ENCODE results near the gene LAYN. TPM values are rescaled to one million over a fixed set of nuclear protein-coding genes. Genes with fewer than 3 reads are reported as not detected.

Gene LAYN
- total RNA-seq, 4 donors from 2014 or later, result 1.5 to 5.1 (median 3.8) TPM

DNA sequence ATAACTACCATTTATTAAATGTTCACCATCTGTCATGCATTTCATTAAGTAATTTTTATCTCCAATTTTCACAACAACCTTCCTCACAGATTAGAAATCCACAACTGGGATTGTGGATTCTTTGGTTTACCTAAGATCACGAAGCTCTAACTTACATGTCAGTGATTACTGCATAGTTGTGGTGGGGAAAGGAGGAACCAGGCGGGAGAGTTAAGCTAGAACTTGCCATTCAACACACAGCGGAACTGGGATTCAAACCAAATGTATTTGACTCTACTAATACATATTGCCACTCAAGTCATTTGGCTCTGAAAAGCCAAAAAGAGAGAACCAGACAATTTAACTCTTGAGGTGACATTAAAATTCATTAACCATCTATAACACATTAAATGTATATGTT, 10.4 kb upstream of the LAYN start:
- TF ChIP-seq, protein P1, sequence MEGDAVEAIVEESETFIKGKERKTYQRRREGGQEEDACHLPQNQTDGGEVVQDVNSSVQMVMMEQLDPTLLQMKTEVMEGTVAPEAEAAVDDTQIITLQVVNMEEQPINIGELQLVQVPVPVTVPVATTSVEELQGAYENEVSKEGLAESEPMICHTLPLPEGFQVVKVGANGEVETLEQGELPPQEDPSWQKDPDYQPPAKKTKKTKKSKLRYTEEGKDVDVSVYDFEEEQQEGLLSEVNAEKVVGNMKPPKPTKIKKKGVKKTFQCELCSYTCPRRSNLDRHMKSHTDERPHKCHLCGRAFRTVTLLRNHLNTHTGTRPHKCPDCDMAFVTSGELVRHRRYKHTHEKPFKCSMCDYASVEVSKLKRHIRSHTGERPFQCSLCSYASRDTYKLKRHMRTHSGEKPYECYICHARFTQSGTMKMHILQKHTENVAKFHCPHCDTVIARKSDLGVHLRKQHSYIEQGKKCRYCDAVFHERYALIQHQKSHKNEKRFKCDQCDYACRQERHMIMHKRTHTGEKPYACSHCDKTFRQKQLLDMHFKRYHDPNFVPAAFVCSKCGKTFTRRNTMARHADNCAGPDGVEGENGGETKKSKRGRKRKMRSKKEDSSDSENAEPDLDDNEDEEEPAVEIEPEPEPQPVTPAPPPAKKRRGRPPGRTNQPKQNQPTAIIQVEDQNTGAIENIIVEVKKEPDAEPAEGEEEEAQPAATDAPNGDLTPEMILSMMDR (IDR thresholded peaks at IDR 0.05; ENCODE audit: low read depth), result no peak

GRCh38 chr11:111531136-111531535, 9.4 kb upstream of the LAYN start:
- TF ChIP-seq, protein P1 (IDR thresholded peaks at IDR 0.05; ENCODE audit: low read depth), result no peak

- TF ChIP-seq, protein P1 (IDR thresholded peaks at IDR 0.05; ENCODE audit: low read depth), result no peak
Observed at GRCh38 chr11:111531687-111532364, 8.7 kb upstream of the LAYN start.

DNA sequence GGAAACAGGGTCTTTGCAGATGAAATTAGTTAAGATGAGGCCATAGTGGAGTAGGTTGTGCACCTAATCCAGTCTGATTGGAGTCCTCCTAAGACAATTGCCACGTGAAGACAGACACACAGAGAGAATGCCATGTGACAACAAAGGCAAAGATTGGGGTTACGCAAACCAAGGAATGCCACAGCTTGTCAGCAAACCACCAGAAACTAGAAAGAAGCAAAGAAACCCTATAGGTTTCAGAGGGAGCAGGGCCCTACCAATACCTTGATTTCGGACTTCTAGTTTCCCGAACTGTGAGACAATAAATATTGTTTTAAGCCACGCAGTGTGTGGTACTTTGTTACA, 8.2 kb upstream of the LAYN start:
- TF ChIP-seq, protein P1 (IDR thresholded peaks at IDR 0.05; ENCODE audit: low read depth), result no peak

DNA sequence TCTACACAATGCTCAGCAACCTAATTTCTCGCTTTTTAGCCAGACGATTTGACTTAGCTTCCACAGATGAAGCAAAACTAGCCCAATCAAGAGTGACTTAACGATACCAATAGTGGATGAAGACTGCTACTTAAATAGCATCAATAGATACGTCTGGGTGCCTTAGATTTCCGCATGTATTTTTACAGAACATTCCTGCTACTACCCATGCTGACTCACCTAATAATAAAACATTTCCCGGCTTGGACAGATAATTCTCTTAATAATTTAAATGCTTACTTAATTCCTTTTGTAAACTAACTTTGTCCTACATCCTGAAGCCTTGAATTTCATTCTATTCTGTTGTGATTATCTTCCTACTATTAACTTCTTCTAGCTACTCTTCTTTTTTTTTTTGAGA, 5.2 kb upstream of the LAYN start:
- TF ChIP-seq, protein P1 (IDR thresholded peaks at IDR 0.05; ENCODE audit: low read depth), result no peak

DNA sequence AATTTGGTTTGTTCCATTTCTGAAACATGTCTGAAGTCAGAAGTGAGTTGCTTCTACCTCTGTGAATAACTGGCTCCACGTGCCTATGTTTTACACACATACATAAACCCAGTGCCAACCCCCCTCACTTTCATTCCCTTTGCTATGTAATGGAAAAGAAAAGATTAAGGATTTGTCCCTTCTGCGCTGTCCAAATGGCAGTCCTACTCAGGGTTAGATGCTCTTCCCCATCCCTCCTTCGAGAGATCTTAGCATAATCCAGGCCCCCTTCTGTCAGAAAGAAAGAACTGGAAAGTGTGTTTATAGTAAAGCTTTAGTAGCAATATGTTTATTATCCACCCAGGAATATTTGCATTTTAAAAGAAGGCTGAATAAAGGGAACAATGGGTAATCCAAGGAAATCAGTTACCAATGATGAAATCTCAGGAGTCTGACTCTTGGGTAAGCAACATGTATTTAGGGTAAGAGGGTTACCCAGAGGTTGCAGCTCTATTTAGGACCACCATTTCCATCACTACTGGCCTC, 3.1 kb upstream of the LAYN start:
- TF ChIP-seq, protein P1 (IDR thresholded peaks at IDR 0.05; ENCODE audit: low read depth), result no peak

- TF ChIP-seq, protein P1 (IDR thresholded peaks at IDR 0.05; ENCODE audit: low read depth), result no peak
Observed at GRCh38 chr11:111538407-111539114, 2.0 kb upstream of the LAYN start.
